Choroid plexus epithelial cell (primary cell): ENCODE results near the gene UAP1.
"Not testable (repeated sequence)": the region's sequence is repeated elsewhere in the genome, so short reads cannot be mapped to it uniquely, and the experiment has no call there.

Experiments used
- DNase-seq: peaks from one replicate; pipeline ENCODE4 v3.0.0-alpha.2; 2010; ENCODE audit warnings: low read depth
- H3K4me3 ChIP-seq: 2 replicates; pipeline ENCODE4 v1.5.1; 2011; ENCODE audit warnings: low read depth, mild to moderate bottlenecking, control low read depth, low read length, moderate library complexity
- TF ChIP-seq, protein P1 (sequence below): conservative IDR thresholded peaks from 2 replicates; pipeline ENCODE4 v1.5.1; 2011; ENCODE audit warnings: low read depth, mild to moderate bottlenecking, control low read depth, inconsistent platforms, low read length, moderate library complexity

UAP1 gene

DNA sequence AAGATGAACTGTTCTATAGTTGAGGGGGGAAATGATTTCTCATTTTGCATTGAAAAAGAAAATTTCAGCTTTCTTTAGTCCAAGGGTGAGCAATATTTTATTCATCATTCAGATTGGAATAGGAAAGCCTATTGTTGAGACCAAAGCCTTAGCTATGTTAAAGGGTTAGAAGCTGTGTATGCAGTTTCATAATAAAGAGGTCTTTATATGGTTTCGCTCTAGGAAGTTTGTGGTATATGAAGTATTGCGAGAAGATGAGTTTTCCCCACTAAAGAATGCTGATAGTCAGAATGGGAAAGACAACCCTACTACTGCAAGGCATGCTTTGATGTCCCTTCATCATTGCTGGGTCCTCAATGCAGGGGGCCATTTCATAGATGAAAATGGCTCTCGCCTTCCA lies 28.6 kb downstream of the UAP1 start:
- TF ChIP-seq, protein P1, sequence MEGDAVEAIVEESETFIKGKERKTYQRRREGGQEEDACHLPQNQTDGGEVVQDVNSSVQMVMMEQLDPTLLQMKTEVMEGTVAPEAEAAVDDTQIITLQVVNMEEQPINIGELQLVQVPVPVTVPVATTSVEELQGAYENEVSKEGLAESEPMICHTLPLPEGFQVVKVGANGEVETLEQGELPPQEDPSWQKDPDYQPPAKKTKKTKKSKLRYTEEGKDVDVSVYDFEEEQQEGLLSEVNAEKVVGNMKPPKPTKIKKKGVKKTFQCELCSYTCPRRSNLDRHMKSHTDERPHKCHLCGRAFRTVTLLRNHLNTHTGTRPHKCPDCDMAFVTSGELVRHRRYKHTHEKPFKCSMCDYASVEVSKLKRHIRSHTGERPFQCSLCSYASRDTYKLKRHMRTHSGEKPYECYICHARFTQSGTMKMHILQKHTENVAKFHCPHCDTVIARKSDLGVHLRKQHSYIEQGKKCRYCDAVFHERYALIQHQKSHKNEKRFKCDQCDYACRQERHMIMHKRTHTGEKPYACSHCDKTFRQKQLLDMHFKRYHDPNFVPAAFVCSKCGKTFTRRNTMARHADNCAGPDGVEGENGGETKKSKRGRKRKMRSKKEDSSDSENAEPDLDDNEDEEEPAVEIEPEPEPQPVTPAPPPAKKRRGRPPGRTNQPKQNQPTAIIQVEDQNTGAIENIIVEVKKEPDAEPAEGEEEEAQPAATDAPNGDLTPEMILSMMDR, result no peak
- no peak for DNase-seq
- no peak overlapping the region for H3K4me3 ChIP-seq

DNA sequence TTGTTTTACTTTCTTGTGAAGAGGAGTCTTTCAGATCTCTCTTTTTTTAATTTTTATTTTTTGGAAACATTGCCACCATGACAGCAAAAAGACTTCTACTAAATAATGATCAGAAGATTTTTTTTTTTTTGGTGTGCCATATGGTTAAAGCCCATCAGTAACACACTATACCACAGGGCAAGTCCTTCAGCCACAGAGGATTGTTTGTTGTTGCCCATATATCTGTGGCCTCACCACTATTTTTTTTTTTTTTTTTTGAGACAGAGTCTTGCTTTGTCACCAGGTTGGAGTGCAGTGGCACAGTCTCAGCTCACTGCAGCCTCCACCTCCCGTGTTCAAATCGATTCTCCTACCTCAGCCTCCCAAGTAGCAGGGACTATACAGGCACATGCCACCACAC lies 29.2 kb downstream of the UAP1 start:
- TF ChIP-seq, protein P1, result no peak
- H3K4me3 ChIP-seq, result no peak overlapping the region
- no peak for DNase-seq

- no peak overlapping the region for H3K4me3 ChIP-seq
- TF ChIP-seq, protein P1, result no peak
- DNase-seq, result no peak
Observed at GRCh38 chr1:162596514-162597170, 35.1 kb downstream of the UAP1 start.

DNA sequence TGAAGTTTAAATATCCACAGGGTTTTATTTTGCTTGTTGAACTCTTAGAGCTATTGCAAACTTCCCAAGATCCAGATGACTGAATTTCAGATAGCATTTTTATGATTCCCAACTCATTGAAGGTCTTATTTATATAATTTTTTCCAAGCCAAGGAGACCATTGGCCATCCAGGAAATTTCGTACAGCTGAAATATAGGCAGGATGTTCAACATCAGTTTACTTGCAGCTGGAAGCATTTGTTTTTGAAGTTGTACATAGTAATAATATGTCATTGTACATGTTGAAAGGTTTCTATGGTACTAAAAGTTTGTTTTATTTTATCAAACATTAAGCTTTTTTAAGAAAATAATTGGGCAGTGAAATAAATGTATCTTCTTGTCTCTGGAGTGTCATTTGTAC lies 37.9 kb downstream of the UAP1 start:
- TF ChIP-seq, protein P1, result no peak
- no peak overlapping the region for H3K4me3 ChIP-seq
- DNase-seq, result no peak

DNA sequence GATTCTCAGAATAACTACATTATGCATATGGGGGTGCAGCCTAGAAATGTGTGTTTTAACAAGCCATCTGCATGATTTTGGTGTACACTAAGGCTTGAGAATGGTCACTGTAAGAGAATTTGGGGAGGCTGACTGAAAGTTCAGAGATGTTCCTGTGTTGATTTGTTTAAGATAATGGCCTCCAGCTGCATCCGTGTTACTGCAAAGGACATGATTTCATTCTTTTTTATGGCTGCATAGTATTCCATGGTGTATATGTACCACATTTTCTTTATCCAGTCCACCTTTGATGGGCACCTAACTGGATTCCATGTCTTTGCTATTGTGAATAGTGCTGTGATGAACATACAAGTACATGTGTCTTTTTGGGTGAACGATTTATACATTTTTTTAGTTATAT lies 41.6 kb downstream of the UAP1 start:
- not testable (repeated sequence) for DNase-seq, H3K4me3 ChIP-seq

- H3K4me3 ChIP-seq, result no peak overlapping the region
- peak; percentile 96 for DNase-seq
- TF ChIP-seq, protein P1, result no peak
Observed at GRCh38 chr1:162605225-162605927, 43.9 kb downstream of the UAP1 start.

- TF ChIP-seq, protein P1, result no peak
- no peak overlapping the region for H3K4me3 ChIP-seq
- DNase-seq, result no peak
Observed at GRCh38 chr1:162609306-162609705, 47.8 kb downstream of the UAP1 start.
